ENCODE data around the gene MFAP5. TPM values are rescaled to one million over a fixed set of nuclear protein-coding genes. Genes with fewer than 3 reads are reported as not detected.

Gene MFAP5
- total RNA-seq, 2 experiments from 2014 or later: not detected

DNA sequence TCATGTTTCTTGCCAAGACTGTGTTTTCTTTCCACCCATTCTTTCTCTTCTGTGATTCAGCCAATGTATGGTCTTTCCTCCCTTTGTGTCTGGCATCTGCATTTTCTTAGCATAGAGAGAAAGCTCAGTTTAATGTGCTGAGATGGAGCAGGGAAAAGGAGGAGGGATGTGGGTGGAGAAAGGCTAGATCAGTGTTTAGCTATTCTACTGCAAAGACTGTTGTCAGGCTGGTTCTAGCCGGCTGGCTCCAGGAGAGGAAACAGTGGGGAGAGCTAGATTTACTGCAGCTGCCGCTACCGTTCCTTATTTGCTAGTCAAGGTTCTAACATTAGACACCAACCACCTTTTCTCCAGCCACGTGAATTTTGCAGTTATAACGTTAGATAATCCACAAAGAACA, 29.9 kb upstream of the MFAP5 start:
- H3K4me1 Mint-ChIP-seq (ENCODE audit: low read depth): peaks cover 9% of the 10 kb centered on the region
- ChIA-PET POLR2A (no interaction called here), CTCF (interaction anchor here (1.3 to 1.8 kb wide), 2 partner anchors 356 to 357 kb away, joined by 4 to 7 read pairs; no protein-coding TSS in a partner anchor)
- DNase-seq (no peak), ATAC-seq (no peak)
- no peak overlapping the region for H3K4me3 Mint-ChIP-seq
- H3K27me3 Mint-ChIP-seq (ENCODE audit: low read depth): peaks cover 26% of the 10 kb centered on the region
- no peaks in the 10 kb centered on the region for H3K36me3 Mint-ChIP-seq (ENCODE audit: low read depth)
- H3K9me3 Mint-ChIP-seq (ENCODE audit: insufficient read depth): no peaks in the 10 kb centered on the region
- no peak overlapping the region for H3K27ac Mint-ChIP-seq

DNA sequence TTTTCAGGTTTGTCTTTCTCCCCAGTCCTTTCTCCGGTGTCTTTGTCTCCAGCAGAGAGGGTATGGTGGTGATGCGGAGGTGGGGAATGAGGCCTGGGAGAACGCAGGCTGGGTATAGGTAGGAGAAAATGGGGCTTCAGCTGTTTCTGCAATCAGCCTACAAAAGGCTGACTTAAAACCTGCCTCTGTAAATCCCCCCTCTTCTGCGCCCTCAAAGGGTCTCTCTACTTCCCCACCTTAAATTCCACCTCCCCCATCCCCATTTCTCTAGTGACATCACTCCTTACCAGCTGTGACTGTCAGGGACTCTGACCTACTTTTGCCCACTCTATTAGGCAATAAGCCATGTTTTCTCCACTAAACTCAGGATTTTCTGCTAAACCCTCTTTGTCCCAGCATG, 27.1 kb upstream of the MFAP5 start:
- Mint-ChIP-seq H3K4me1 (ENCODE audit: low read depth) (no peaks in the 10 kb centered on the region), H3K27me3 (ENCODE audit: low read depth) (peaks cover 21% of the 10 kb centered on the region), H3K36me3 (ENCODE audit: low read depth) (no peaks in the 10 kb centered on the region), H3K27ac (no peak overlapping the region), H3K9me3 (ENCODE audit: insufficient read depth) (no peaks in the 10 kb centered on the region), H3K4me3 (no peak overlapping the region)
- ChIA-PET CTCF (no interaction called here), POLR2A (no interaction called here)
- DNase-seq (no peak), ATAC-seq (no peak)

DNA sequence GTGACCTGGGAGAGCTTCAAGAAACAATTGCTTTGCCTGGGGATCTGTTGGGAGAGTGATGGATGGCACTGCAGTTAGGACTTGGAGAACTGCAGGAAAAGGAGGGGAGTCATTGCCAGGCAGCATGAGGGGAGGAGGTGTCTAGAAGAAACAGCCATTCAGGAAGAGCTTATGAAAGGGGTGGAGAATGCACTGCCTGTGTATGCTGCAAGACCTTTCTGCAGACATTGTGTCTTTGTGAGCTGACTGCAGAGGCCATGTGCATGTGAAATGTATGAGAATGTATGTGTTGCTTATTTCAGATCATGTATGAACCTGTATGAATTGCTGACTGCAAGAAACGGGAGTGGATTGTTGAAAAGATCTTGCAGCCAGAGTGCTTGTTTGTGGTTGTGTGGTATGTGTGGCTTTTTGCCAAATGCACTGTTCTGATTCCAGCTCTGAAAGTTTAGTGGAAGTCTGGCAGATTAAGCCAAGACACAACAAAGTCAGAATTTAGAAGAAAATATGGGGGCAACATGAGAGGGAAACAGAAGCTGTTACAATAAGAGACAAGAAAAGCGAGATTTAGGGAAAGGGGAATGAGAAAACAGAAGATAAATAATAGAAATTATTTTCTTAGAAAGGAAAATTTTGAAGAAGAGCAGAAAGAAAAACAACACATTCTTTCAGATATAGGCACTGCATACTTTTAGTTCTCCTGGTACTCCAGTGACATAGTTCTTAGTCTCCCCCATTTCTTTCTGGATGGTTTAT, 25.4 kb upstream of the MFAP5 start:
- Mint-ChIP-seq H3K4me3 (no peak overlapping the region), H3K4me1 (ENCODE audit: low read depth) (no peaks in the 10 kb centered on the region), H3K27ac (no peak overlapping the region), H3K36me3 (ENCODE audit: low read depth) (no peaks in the 10 kb centered on the region), H3K9me3 (ENCODE audit: insufficient read depth) (no peaks in the 10 kb centered on the region), H3K27me3 (ENCODE audit: low read depth) (peaks cover 24% of the 10 kb centered on the region)
- ChIA-PET CTCF (interaction anchor here (2.5 kb wide), 1 partner anchor 172 kb away, joined by 9 read pairs; no protein-coding TSS in a partner anchor), POLR2A (no interaction called here)
- ATAC-seq (peak; percentile 44), DNase-seq (no peak)

GRCh38 chr12:8685051-8685450, 22.4 kb upstream of the MFAP5 start:
- ATAC-seq (no peak), DNase-seq (no peak)
- ChIA-PET CTCF (interaction anchor here (1.7 kb wide), 1 partner anchor 364 kb away, joined by 8 read pairs; no protein-coding TSS in a partner anchor), POLR2A (no interaction called here)
- Mint-ChIP-seq H3K27ac (no peak overlapping the region), H3K27me3 (ENCODE audit: low read depth) (peaks cover 12% of the 10 kb centered on the region), H3K4me3 (no peak overlapping the region), H3K36me3 (ENCODE audit: low read depth) (no peaks in the 10 kb centered on the region), H3K9me3 (ENCODE audit: insufficient read depth) (no peaks in the 10 kb centered on the region), H3K4me1 (ENCODE audit: low read depth) (no peaks in the 10 kb centered on the region)

DNA sequence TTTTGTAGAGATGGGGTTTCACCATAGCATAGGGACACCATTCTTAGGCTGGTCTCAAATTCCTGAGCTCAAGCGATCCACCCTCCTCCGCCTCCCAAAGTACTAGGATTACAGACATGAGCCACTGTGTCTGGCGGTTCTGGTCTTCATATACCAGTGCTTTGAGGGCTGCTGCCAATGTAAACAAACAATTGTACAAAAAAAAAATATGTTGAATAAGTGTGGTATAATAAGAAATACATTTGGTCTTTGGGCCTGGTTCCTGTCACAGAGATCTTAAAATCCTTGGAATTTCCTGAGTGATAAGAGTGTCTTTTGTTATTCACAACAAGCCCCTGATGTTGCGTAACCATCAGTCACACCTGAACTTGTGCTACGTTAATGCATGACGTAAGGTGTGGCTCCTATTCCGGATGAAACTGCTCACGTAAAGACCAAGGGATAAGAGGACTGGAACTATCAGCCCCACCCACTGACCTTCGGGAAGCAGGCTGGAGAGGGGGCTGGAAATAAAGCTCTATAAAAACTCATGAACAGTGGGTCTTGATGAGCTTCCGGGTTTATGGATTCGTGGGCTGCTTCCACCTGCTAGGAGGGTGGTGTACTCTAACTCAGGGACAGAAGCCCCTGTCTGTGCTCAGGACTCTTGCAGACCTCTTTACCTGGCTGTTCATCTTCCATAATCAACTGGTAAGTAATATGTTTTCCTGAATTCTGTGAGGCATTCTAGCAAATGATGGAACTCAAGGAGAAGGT, 18.7 kb upstream of the MFAP5 start:
- no peaks in the 10 kb centered on the region for H3K4me1 Mint-ChIP-seq (ENCODE audit: low read depth)
- H3K36me3 Mint-ChIP-seq (ENCODE audit: low read depth): no peaks in the 10 kb centered on the region
- ATAC-seq: no peak
- CTCF ChIA-PET: interaction anchor here (0.6 to 3.1 kb wide), 21 partner anchors 14 to 705 kb away, joined by 3 to 28 read pairs (median 3); no protein-coding TSS in a partner anchor
- no peak overlapping the region for H3K27ac Mint-ChIP-seq
- DNase-seq: no peak
- POLR2A ChIA-PET: no interaction called here
- peaks cover 6% of the 10 kb centered on the region for H3K27me3 Mint-ChIP-seq (ENCODE audit: low read depth)
- no peaks in the 10 kb centered on the region for H3K9me3 Mint-ChIP-seq (ENCODE audit: insufficient read depth)
- no peak overlapping the region for H3K4me3 Mint-ChIP-seq

- CTCF ChIA-PET: interaction anchor here (0.7 to 3.1 kb wide), 7 partner anchors 14 to 383 kb away, joined by 3 to 28 read pairs (median 4); no protein-coding TSS in a partner anchor
Observed at GRCh38 chr12:8680533-8680932, 17.9 kb upstream of the MFAP5 start.

DNA sequence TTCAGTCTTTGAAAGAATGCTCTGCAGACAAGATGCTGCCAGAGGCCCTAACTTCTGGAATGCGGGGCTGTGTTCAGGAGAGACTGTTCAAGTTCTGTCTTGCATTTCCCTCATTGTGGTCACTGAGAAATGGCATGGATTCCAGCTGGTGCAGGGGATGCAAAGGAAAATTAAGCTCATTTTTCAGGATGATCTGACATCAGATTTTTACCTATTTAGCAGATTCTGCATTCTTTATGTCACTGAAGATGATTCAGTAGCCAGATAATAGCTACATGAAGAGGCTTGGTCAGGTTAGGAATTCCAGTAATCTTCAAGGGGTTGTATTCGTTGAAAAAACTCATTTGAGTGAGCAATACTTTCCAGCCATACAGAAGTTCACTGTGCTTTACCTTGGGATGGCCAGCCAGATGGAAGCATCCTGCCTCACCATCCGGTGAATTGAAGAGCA, 16.1 kb upstream of the MFAP5 start:
- Mint-ChIP-seq H3K9me3 (ENCODE audit: insufficient read depth) (no peaks in the 10 kb centered on the region), H3K4me3 (no peak overlapping the region), H3K4me1 (ENCODE audit: low read depth) (peaks cover 2% of the 10 kb centered on the region), H3K36me3 (ENCODE audit: low read depth) (no peaks in the 10 kb centered on the region), H3K27ac (no peak overlapping the region), H3K27me3 (ENCODE audit: low read depth) (no peaks in the 10 kb centered on the region)
- no peak for DNase-seq
- POLR2A ChIA-PET: no interaction called here
- CTCF ChIA-PET: interaction anchor here (0.6 to 2.3 kb wide), 7 partner anchors 12 to 371 kb away, joined by 3 to 9 read pairs (median 4); no protein-coding TSS in a partner anchor
- ATAC-seq: no peak

More at GRCh38 chr12:8680533-8680932, 17.9 kb upstream of the MFAP5 start:
- POLR2A ChIA-PET: no interaction called here
- Mint-ChIP-seq H3K27me3 (ENCODE audit: low read depth) (peaks cover 6% of the 10 kb centered on the region), H3K27ac (no peak overlapping the region), H3K4me3 (no peak overlapping the region), H3K36me3 (ENCODE audit: low read depth) (no peaks in the 10 kb centered on the region), H3K4me1 (ENCODE audit: low read depth) (no peaks in the 10 kb centered on the region), H3K9me3 (ENCODE audit: insufficient read depth) (no peaks in the 10 kb centered on the region)
- no peak for DNase-seq
- ATAC-seq: no peak

DNA sequence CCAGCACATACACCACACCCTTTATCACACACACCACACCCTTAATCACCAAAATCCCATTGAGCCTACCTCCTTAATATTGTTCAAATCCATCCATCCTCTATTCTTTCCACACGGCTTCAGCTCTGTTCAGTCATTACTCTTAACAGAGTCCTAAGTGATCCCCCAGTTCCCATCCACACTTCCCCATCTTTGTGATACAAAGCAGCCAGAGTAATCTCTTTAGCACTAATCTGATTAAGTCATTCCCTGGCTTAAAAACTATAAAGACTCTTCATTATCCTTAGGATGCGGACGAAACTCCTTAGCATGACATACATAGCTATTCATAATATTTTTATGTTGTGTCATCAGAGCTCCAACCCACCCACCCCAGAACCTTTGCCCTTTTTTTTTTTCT, 14.7 kb upstream of the MFAP5 start:
- Mint-ChIP-seq H3K27ac (no peak overlapping the region), H3K27me3 (ENCODE audit: low read depth) (no peaks in the 10 kb centered on the region), H3K4me3 (no peak overlapping the region), H3K4me1 (ENCODE audit: low read depth) (peaks cover 2% of the 10 kb centered on the region), H3K36me3 (ENCODE audit: low read depth) (no peaks in the 10 kb centered on the region), H3K9me3 (ENCODE audit: insufficient read depth) (no peaks in the 10 kb centered on the region)
- ChIA-PET CTCF (interaction anchor here (0.9 to 2.3 kb wide), 7 partner anchors 12 to 373 kb away, joined by 3 to 9 read pairs (median 7); no protein-coding TSS in a partner anchor), POLR2A (no interaction called here)
- DNase-seq (no peak), ATAC-seq (no peak)

GRCh38 chr12:8676651-8677050, 14.0 kb upstream of the MFAP5 start:
- ChIA-PET CTCF (interaction anchor here (0.9 to 1.8 kb wide), 4 partner anchors 11 to 373 kb away, joined by 3 to 8 read pairs (median 6); no protein-coding TSS in a partner anchor), POLR2A (no interaction called here)
- no peaks in the 10 kb centered on the region for H3K27me3 Mint-ChIP-seq (ENCODE audit: low read depth)
- H3K27ac Mint-ChIP-seq: no peak overlapping the region
- no peak overlapping the region for H3K4me3 Mint-ChIP-seq
- ATAC-seq (no peak), DNase-seq (no peak)
- peaks cover 2% of the 10 kb centered on the region for H3K4me1 Mint-ChIP-seq (ENCODE audit: low read depth)
- H3K9me3 Mint-ChIP-seq (ENCODE audit: insufficient read depth): no peaks in the 10 kb centered on the region
- no peaks in the 10 kb centered on the region for H3K36me3 Mint-ChIP-seq (ENCODE audit: low read depth)

DNA sequence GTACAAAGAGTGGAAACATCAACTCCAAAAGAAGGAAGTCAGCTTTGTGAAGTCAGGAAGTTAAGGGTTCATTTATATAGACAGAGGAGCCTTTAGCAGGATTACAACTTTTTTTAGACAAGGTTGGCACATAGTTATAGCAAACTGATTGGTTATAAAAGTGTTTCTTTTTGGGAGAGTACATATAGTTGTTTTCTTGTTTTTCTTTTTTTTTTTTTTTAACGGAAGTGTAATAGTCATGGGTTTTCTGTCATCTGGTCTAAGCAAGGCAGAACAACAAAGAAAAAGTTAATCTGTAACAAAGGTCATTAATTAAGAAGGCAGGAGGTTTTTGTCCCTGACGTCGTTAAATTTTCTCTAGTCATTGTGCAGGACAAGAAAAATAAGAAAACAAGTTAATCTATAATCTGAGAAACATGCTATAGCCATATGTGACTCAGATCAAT, 13.0 kb upstream of the MFAP5 start:
- POLR2A ChIA-PET: interaction anchor here (0.6 kb wide), 1 partner anchor 27 kb away, joined by 3 read pairs; no protein-coding TSS in a partner anchor
- Mint-ChIP-seq H3K9me3 (ENCODE audit: insufficient read depth) (no peaks in the 10 kb centered on the region), H3K27ac (no peak overlapping the region), H3K4me3 (no peak overlapping the region), H3K4me1 (ENCODE audit: low read depth) (peaks cover 2% of the 10 kb centered on the region), H3K27me3 (ENCODE audit: low read depth) (no peaks in the 10 kb centered on the region), H3K36me3 (ENCODE audit: low read depth) (no peaks in the 10 kb centered on the region)
- ATAC-seq: no peak
- CTCF ChIA-PET: interaction anchor here (1.8 kb wide), 1 partner anchor 374 kb away, joined by 6 read pairs; no protein-coding TSS in a partner anchor
- DNase-seq: no peak

DNA sequence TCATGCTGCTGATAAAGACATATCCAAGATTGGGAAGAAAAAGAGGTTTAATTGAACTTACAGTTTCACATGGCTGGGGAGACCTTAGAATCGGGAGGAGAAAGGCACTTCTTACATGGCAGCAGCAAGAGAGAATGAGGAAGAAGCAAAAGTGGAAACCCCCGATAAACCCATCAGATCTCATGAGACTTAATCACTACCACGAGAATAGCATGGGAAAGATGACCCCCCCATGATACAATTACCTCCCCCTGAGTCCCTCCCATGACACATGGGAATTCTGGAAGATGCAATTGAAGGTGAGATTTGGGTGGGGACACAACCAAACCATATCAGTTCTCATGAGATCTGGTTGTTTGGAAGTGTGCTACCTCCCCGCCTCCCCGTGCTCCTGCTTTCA, 9.8 kb upstream of the MFAP5 start:
- ATAC-seq (no peak), DNase-seq (no peak)
- H3K36me3 Mint-ChIP-seq (ENCODE audit: low read depth): no peaks in the 10 kb centered on the region
- H3K27ac Mint-ChIP-seq: no peak overlapping the region
- POLR2A ChIA-PET: no interaction called here
- H3K4me3 Mint-ChIP-seq: no peak overlapping the region
- H3K4me1 Mint-ChIP-seq (ENCODE audit: low read depth): peaks cover 2% of the 10 kb centered on the region
- CTCF ChIA-PET: no interaction called here
- H3K27me3 Mint-ChIP-seq (ENCODE audit: low read depth): peaks cover 2% of the 10 kb centered on the region
- no peaks in the 10 kb centered on the region for H3K9me3 Mint-ChIP-seq (ENCODE audit: insufficient read depth)

GRCh38 chr12:8668441-8668840, 5.8 kb upstream of the MFAP5 start:
- ChIA-PET CTCF (interaction anchor here (1.2 to 1.7 kb wide), 2 partner anchors 11 to 221 kb away, joined by 4 read pairs; no protein-coding TSS in a partner anchor), POLR2A (no interaction called here)
- Mint-ChIP-seq H3K27me3 (ENCODE audit: low read depth) (peaks cover 13% of the 10 kb centered on the region), H3K4me1 (ENCODE audit: low read depth) (no peaks in the 10 kb centered on the region), H3K27ac (no peak overlapping the region), H3K36me3 (ENCODE audit: low read depth) (no peaks in the 10 kb centered on the region), H3K9me3 (ENCODE audit: insufficient read depth) (no peaks in the 10 kb centered on the region), H3K4me3 (no peak overlapping the region)
- ATAC-seq (no peak), DNase-seq (no peak)
